Ovary (tissue), 9 donors: Measurements from ENCODE around the gene HOXA4. TPM values are rescaled to one million over a fixed set of nuclear protein-coding genes. Genes with fewer than 3 reads are reported as not detected.

ENCODE experiments used
- DNase-seq, 5 donors: peaks; one replicate each; pipeline ENCODE4 v3.0.0-alpha.2; 2019 to 2020
- H3K27ac ChIP-seq, 2 donors: fragments of 200-600 bp; one replicate each; pipeline versions ENCODE4 v1.5.1 to v1.8.0; 2019 to 2022
- H3K27me3 ChIP-seq: fragments of 200-600 bp; one replicate; pipeline ENCODE4 v1.8.0; 2022
- H3K36me3 ChIP-seq: fragments of 200-600 bp; sonication (generic); one replicate; pipeline ENCODE4 v1.5.1; 2019
- H3K4me1 ChIP-seq: one replicate; pipeline ENCODE4 v1.8.1; 2013; ENCODE audit warnings: mild to moderate bottlenecking, moderate library complexity; ENCODE audit not compliant: insufficient read depth
- H3K4me3 ChIP-seq: fragments of 200-600 bp; sonication (generic); one replicate; pipeline ENCODE4 v1.5.1; 2017
- H3K9me3 ChIP-seq, 2 donors: fragments of 200-600 bp in 1 of 2; sonication (generic) in 1 of 2; one replicate each; pipeline versions ENCODE4 v1.5.1 to v1.8.1; 2013 to 2019; ENCODE audit warnings: mild to moderate bottlenecking in 1 of 2, moderate library complexity in 1 of 2
- EP300 ChIP-seq: sonication (generic); formaldehyde crosslinking; IDR thresholded peaks from one replicate; pipeline ENCODE4 v1.6.1; 2017; ENCODE audit warnings: antibody characterized with exemption
- POLR2A ChIP-seq: fragments of 450-650 bp; IDR thresholded peaks from one replicate; pipeline ENCODE4 v1.6.1; 2017; ENCODE audit warnings: antibody characterized with exemption, mild to moderate bottlenecking, moderate library complexity
- WGBS, 3 donors: extraction: QIAGEN DNeasy Blood & Tissue Kit in 1 of 3; methylation state at CpG; one replicate each; pipeline versions ENCODE4 v1.1.5 to v1.1.7; 2013 to 2017; 5-methylcytosine and 5-hydroxymethylcytosine counted together
- intact Hi-C, 4 donors: fragments of 100-400 bp; cut with DNase I; formaldehyde crosslinking; loops; one replicate each; pipeline versions ENCODE4 v1.11.0 to v1.15.1; 2022 to 2023
- polyA plus RNA-seq, 2 donors: library from polyadenylated mRNA; stranded (reverse); fragments of 200-250 nt in 1 of 2; fragments of 350-450 nt in 1 of 2; fragmentation: Illumina TruSeq in 1 of 2; extraction: RNeasy Lipid Tissue Mini Kit (QIAGEN cat#74804) in 1 of 2; gene quantifications; one replicate each; pipeline ENCODE4 v1.2.3, GENCODE V29; 2013 to 2014
- total RNA-seq, 7 donors: library from RNA; depleted of rRNA in 2 of 7; stranded (reverse); fragments of >200 nt in 2 of 7; fragmentation: NEBNext Ultra II Directional in 3 of 7; extraction: Animal tissue kit (Norgen Biotek cat#: 25700) in 3 of 7; gene quantifications; one replicate each; pipeline versions ENCODE4 v1.1.0 to v1.2.4, GENCODE V29; 2016 to 2023
- TF ChIP-seq, protein P1 (sequence below), 3 donors: fragments of 450-650 bp in 2 of 3; fragments of 200-600 bp in 1 of 3; IDR thresholded peaks; one replicate each; pipeline versions ENCODE4 v1.5.1 to v1.8.0; 2016 to 2022; ENCODE audit warnings: antibody characterized with exemption in 3 of 3, mild to moderate bottlenecking in 1 of 3
- donor health status: DM: no; HTN: no; CAD: no; lungs with moderate emphysema.
- donor health status: DM: no; HTN: no; CAD: no.
- donor health status: Bipolar disorder and iron deficiency.
- donor health status: DM: yes; HTN: yes; CAD: no.
- donor health status: DM: no; HTN: no; CAD: no.
- donor health status: DM: yes; HTN: yes; CAD: no.

The HOXA4 gene
- total and polyA plus RNA-seq, 9 donors, result 0.22 to 34.0 (median 3.5) TPM

DNA sequence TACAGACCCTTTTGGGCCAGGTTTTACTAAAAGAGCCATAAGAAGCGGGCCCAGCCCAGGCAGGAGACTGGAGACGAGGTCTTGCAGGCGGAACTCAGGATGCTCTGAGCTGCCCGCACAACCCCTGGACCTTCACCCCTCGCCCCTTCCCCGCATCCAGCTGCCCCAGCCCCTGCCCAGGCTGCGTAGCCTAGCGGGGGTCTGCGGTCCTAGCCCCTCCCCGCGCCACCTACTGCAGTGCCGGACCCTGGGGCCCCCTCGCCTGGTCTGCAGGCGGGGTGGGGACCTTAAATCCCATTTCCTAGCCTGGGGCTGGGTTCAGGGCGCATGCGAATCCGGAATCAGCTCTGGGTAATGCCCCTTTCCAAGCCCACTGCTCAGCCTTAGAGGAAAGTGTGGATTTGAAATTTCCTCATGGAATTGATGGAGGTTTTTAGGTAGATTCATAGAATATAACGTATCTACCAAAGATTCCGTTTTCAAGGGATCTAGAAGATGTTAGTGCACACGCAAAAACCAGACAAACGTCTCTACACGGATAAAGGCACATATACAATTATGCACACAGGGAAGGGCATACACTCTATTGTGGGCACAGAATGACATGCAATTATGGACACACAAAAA lies 22.4 kb upstream of the HOXA4 start:
- 34 to 53% (median 38%) methylated on average over 20 to 22 of the region's 22 CpGs for WGBS, 3 donors
- intact Hi-C loops, result loop anchor here in 1 of 4 donors (10.0 kb wide), 2 partner anchors 948 to 1258 kb away; partner anchors contain the start of genes CBX3 and HNRNPA2B1

DNA sequence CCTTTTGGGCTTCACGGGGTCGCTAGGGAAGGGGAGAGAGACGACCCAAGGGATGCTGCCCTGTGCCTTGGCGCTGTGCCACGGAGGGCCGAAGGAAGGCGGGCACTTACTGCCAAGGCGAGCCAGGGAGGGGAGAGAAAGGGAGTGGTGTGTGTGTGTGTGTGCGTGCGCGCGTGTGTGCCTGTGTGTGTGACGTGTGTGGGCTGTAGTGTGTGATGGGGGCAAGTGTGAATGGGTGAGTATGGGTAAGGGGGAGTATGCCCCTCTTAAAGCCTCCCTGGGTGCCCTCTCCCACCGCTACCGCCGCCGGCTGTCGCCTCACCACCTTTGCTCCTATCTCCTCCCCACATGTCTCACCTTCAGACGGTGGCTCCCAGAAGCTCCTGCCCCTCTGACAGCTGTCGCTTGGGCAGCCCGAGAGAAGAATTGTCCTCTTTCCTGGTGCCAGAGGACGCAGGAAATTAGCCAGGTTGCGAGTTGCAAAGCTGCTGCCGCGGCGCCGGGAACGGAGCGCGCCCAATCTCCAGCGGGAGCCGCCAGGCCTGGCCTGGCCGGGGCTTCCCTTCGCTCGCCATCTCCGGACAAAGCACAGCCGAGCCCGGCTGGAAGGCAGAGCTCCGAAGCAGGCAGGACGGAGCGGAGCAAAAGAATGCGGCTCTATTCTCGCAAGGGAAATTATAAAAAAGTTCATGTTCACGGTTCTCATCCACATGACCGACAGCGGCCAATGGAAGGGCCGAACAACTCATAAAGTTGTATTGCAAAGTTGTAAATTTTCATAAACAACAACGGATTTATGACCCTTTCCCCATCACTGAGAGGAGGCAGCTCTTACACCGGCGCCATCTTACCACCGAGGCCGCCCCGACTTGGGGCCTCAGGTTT lies 21.6 kb upstream of the HOXA4 start, which contains the start of gene HOXA3:
Gene HOXA3 (minus strand): TSS at position 653 of the 885 bp plus-strand sequence. CDS start 41,943 bp downstream, outside the sequence.
- intact Hi-C loops, result loop anchor here in 1 of 4 donors (10.0 kb wide), 2 partner anchors 947 to 1257 kb away; partner anchors contain the start of genes CBX3 and HNRNPA2B1
- WGBS, 3 donors, result 4 to 8% (median 4%) methylated on average over 50 to 53 of the region's 53 CpGs
- peak in 4 of 5 donors; percentile 9 to 45 (median 30) for DNase-seq
- Histone ChIP-seq H3K27me3 (peaks cover 3% of the 10 kb centered on the region), H3K4me1 (peaks cover 6% of the 10 kb centered on the region), H3K4me3 (peak within 1 kb of the TSS; percentile 74), H3K36me3 (no peaks in the 10 kb centered on the region), H3K27ac (no peak within 1 kb of the TSS), H3K9me3 (peaks cover 0 to 3% of the 10 kb centered on the region in 2 donors)
- TF ChIP-seq, protein P1, sequence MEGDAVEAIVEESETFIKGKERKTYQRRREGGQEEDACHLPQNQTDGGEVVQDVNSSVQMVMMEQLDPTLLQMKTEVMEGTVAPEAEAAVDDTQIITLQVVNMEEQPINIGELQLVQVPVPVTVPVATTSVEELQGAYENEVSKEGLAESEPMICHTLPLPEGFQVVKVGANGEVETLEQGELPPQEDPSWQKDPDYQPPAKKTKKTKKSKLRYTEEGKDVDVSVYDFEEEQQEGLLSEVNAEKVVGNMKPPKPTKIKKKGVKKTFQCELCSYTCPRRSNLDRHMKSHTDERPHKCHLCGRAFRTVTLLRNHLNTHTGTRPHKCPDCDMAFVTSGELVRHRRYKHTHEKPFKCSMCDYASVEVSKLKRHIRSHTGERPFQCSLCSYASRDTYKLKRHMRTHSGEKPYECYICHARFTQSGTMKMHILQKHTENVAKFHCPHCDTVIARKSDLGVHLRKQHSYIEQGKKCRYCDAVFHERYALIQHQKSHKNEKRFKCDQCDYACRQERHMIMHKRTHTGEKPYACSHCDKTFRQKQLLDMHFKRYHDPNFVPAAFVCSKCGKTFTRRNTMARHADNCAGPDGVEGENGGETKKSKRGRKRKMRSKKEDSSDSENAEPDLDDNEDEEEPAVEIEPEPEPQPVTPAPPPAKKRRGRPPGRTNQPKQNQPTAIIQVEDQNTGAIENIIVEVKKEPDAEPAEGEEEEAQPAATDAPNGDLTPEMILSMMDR (IDR thresholded peaks at IDR 0.05), result no peak

More for the DNA sequence above, 22.4 kb upstream of the HOXA4 start:
- Histone ChIP-seq H3K9me3 (peaks cover 0 to 3% of the 10 kb centered on the region in 2 donors), H3K27ac (no peak overlapping the region), H3K4me1 (peaks cover 6% of the 10 kb centered on the region), H3K27me3 (peaks cover 3% of the 10 kb centered on the region), H3K4me3 (peak overlapping the region; percentile 74), H3K36me3 (no peaks in the 10 kb centered on the region)
- TF ChIP-seq EP300, result no peak
- peak in 2 of 5 donors; percentile 7 to 25 for DNase-seq

DNA sequence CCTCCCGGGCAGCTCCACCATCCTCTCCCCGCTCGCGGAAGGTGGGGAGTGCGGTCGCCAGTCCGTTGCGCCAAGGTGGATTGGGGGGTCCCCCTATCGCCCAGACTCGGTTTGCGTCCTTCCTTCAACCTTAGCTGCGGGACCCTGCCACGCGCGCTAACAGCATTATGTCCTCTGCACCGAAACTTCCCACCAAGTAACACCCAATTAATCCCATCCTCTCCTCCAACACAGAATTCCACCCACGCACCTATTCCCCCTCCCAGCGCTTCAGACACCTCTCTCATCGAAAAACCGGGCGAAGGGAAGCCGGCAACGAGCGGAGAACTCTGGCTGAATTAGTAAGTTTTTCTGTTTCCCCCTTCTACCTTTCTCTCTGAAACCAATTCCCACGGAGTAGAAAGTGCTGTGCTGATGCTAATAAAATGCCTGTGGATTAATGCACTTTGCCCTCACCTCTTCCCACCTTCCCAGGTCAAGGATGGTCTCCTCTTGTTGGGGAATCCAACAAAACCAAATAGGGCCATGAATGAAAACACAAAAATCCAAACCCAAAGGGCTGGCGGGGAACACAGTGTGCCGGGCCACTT lies 20.9 kb upstream of the HOXA4 start:
- intact Hi-C loops, result loop anchor here in 1 of 4 donors (10.0 kb wide), 2 partner anchors 947 to 1257 kb away; partner anchors contain the start of genes CBX3 and HNRNPA2B1
- peaks cover 5% of the 10 kb centered on the region for H3K4me1 ChIP-seq
- peaks cover 3% of the 10 kb centered on the region for H3K27me3 ChIP-seq
- H3K9me3 ChIP-seq, result peaks cover 0 to 3% of the 10 kb centered on the region in 2 donors
- DNase-seq, result peak in 2 of 5 donors; percentile 7 to 39
- no peak overlapping the region for H3K27ac ChIP-seq
- no peak for TF ChIP-seq POLR2A
- TF ChIP-seq, protein P1 (IDR thresholded peaks at IDR 0.05), result no peak
- no peak for TF ChIP-seq EP300
- peak overlapping the region; percentile 74 for H3K4me3 ChIP-seq
- WGBS, 3 donors, result 2 to 4% (median 3%) methylated on average over 26 to 27 of the region's 27 CpGs
- no peaks in the 10 kb centered on the region for H3K36me3 ChIP-seq

DNA sequence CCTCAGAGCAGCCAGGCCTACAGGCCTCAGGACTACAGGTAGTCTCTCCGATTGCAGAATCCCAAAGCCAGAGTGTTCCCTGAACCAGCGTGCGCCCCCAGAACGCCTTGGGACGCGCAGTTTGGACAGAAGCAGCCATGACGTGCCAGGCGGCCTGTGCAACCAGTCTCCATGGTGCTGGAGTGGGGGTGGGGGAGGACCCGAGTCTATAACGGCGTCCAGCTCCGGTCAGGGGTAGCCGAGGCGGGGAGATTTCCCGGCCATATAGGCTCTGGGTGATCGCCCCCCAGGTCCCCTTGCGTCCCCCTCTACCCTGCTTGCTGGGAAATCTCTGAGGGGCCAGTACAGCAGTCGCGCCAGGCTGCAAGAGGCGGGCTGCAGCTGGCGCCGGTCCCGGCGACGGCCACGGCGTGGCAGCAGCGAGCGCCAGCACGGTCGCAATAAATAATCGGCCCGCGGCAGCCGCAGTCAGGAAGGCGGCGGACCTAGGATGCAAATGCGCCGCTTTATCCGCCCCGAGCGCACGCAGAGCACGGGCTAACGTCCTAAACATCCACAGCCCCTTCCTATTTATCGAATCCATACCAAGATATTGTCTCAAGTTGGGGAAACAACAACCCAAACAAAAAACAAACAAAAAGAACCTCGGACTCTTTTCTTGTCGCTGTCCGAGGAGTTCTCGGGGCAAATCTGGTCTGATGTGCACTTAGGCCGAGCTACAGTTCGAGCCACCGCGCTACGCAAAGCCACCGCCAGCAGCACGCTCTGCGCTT lies 20.2 kb upstream of the HOXA4 start:
- Histone ChIP-seq H3K4me1 (peaks cover 4% of the 10 kb centered on the region), H3K36me3 (no peaks in the 10 kb centered on the region), H3K27ac (no peak overlapping the region), H3K4me3 (peak overlapping the region; percentile 74), H3K27me3 (peaks cover 3% of the 10 kb centered on the region), H3K9me3 (peaks cover 0 to 5% of the 10 kb centered on the region in 2 donors)
- TF ChIP-seq EP300 (no peak), POLR2A (no peak)
- TF ChIP-seq, protein P1 (IDR thresholded peaks at IDR 0.05), result peak; percentile 50 to 84 (median 61)
- WGBS, 3 donors, result 3 to 4% (median 3%) methylated on average over 53 to 58 of the region's 58 CpGs
- intact Hi-C loops, result loop anchor here in 1 of 4 donors (10.0 kb wide), 2 partner anchors 946 to 1256 kb away; partner anchors contain the start of genes CBX3 and HNRNPA2B1
- DNase-seq, result peak; percentile 58 to 81 (median 64)
